Esophagus muscularis mucosa (tissue), 3 donors: ENCODE results near the gene LIPC.

ENCODE experiments used
- CTCF ChIP-seq, 3 experiments: fragments of 200-600 bp in 2 of 3; fragments of 450-650 bp in 1 of 3; sonication (generic) in 2 of 3; IDR thresholded peaks; one replicate each; pipeline ENCODE4 v1.5.1; 2017 to 2019; ENCODE audit warnings: antibody characterized with exemption in 3 of 3, mild to moderate bottlenecking in 2 of 3, moderate library complexity in 1 of 3
- POLR2A ChIP-seq: fragments of 450-650 bp; IDR thresholded peaks from one replicate; pipeline ENCODE4 v1.6.1; 2017; ENCODE audit warnings: antibody characterized with exemption, moderate library complexity, mild to moderate bottlenecking, low read depth
- POLR2AphosphoS5 ChIP-seq, 2 donors: sonication (generic); formaldehyde crosslinking; IDR thresholded peaks; one replicate each; pipeline ENCODE4 v1.6.1; 2017; ENCODE audit warnings: antibody characterized with exemption in 2 of 2

DNA sequence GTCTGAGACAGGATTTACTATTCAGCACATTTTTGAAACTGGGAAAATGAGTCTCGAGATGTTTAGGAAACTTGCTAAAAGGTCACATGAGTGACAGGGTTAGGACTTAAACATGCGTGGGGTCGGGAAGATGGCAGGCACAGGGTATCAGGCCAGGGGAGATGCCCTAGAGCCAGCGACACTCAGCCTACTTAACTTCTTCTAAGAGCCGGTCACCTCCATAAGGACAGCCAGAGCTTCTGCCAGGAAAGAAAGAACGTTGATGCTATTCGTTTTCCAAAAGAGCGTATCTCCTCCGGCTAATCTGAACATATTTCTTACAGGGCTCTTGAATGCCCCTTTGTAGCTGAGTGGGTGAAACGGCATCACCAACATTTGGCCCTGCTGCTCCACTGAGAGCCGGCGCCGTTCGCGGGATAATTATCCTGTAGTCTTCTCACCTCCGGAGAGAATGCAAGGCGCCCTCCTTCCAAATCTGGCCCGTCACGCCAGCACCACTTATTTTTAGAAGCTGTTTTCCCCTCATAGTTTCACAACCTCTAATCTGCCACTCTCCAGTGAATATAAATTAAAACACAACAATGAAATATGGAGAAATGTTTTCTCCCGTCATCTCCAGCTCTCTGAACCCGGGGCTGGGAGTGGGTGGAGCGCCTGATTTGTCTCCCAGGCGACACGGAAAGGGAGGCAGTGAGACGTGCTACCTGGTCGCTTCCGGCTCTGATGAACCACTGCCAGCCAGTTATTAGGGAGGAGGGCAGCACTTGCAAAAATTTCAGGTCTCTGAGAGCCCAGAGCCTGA lies 58.5 kb downstream of the LIPC start:
- TF ChIP-seq POLR2A (no peak), POLR2AphosphoS5 (IDR thresholded peaks at IDR 0.05) (no peak), CTCF (IDR thresholded peaks at IDR 0.05) (no peak)
